HG02588 (cell line): ENCODE data around the gene ARHGEF28.

Experiments used
- ATAC-seq: cut with Tn5 transposase; IDR thresholded peaks from one replicate; pipeline ENCODE4 v1.9.1; 2021; ENCODE audit warnings: mild to moderate bottlenecking, moderate library complexity; ENCODE audit not compliant: unreplicated experiment

ARHGEF28 gene

DNA sequence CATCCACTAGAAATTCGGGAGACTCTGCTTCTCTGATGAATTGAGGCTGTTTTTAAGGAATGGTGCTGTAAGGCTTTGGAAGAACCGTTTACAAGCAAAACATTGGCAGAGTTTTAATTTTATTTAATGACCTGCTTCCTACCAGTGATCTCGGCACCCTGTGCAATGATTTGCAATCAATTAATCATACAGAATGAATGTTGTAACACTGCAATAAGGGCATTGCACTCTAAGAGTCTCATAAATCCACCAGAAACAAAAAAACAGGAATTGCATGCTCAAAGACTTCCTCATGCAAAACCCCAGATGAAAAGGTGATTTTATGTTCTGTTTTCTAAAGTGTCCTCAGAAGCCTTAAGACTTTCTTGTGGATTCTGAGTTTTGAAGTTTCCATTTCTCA is 295.7 kb downstream of the ARHGEF28 start:
- no peak for ATAC-seq

GRCh38 chr5:73922224-73922623 is 296.2 kb downstream of the ARHGEF28 start:
- no peak for ATAC-seq

DNA sequence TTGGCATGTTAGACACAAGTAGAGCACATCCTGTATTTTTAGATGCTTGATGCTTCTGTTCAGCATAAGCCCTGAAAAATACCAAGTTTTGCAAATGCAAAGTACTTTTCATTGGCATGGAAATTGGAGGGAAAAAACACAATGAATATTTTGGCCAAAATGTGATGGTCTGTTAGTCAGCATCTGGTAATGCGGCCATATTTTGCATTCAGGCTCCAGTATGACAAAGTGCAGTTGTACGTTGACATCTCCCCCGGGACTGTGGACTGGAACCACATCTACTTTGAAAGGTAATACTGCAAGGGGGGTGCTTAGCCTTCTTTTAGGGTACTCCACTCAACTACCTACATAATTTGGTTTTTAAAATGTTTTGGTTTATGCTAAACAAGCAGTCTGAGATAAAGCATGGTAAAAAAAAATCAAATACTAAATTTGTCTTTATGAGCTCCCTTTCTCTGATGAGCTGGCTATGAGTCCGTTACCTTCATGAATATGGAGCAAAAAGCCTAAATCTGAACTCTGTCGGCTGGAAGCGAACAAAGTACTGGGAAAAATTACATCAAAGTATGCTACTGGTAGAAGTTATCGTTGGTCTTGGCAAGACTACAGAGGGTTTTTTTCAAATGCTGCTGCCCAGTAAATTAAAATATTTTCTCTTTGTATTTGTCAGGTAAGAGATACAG is 297.0 kb downstream of the ARHGEF28 start:
- ATAC-seq, result no peak

DNA sequence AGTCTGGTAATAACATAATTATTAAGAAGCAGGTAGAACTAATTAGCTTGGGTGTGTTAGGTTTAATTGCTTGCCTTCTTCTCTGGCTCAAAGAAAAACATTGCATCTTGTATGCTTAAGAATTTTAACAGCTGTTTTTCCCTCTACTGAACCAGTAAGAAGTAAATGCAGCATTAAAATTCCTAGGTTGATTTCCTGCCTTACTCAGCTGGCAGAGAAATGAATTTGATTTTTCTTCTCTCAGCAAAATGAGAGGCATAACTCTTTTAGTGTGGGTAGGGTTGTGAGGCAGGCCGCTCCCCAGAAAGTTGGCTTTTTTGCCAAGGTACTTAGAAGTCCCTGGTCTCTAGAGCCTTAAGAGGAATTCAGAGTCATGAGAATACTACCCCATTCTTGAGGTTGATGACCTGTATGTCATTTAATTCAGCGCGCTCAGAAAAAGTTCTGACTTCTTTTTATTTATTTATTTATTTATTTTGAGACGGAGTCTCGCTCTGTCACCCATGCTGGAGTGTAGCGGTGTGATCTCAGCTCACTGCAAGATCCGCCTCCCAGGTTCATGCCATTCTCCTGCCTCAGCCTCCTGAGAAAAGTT is 302.6 kb downstream of the ARHGEF28 start:
- no peak for ATAC-seq

DNA sequence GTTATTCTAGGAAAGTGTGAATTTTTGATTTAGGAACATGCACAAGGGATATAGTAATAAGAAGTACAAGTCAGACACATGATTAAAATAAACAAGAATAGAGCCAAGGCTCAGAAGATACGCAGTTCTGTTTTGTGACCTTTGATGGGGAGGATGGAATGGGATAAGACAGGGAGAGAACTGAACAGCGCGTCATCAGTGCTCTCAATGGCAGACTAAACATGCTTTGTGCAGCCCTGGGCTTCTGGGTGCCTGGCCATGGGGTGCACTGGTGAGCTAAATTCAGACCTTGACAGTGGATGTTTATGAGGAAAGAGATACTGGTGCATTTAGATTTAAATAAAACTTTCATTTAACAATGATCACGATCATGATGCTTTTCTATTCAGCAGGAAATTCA is 309.7 kb downstream of the ARHGEF28 start:
- ATAC-seq, result no peak

- no peak for ATAC-seq
These were observed 312.4 kb downstream of the ARHGEF28 start for GRCh38 chr5:73938280-73938937.

GRCh38 chr5:73938938-73939320 is 312.9 kb downstream of the ARHGEF28 start:
- ATAC-seq, result no peak

- ATAC-seq, result no peak
These were observed 313.6 kb downstream of the ARHGEF28 start for GRCh38 chr5:73939557-73939956.

DNA sequence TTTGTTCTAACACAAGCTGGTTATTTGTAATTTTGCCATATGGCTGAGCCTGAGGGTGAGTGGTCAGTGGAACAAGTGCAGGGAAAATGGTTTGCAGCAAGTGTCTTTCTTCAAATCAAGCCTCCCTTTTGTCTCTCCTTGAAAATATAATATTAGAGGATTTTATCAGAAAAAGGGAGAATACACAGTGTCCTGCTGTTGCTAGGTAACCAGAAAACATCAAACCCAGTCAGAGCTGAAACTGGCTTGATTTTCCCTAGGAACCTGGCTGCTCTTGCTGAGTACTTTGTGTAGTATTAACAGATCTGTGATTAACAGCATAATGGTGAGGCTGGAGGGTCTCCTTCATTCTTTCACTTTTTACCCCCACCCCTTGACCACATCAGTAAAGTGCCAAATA is 314.0 kb downstream of the ARHGEF28 start:
- ATAC-seq, result no peak

DNA sequence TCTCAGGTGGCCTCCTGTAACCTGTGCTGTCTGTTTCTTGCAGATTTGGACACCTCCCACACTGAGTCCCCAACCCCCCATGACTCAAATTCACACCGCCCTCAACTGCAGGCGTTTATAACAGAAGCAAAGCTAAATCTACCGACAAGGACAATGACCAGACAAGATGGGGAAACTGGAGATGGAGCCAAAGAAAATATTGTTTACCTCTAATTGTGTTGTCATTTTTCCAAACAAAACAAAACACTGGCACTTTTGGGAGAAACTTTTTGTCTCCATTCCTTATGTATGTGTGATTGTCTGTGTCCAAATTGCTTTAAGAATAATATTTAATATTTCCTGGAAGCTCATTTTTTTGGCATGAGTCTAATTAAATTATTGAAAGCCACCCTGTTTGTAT is 314.8 kb downstream of the ARHGEF28 start:
- ATAC-seq, result no peak

DNA sequence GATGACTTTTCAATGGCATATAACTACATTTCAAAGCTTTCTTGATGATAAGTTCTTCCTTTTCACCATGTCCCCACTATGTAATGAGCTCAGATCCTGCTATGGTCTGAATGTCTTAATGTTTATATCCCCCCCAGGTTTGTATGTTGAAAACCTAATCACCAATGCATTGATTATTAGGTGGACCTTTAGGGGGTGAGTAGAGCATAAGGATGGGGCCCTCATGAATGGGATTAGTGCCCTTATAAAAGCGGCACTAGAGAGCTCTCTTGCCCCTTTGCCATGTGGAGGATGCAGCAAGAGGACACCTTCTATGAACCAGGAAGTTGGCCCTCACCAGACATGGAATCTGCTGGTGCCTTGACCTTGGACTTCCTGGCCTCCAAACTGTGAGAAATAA is 316.8 kb downstream of the ARHGEF28 start:
- no peak for ATAC-seq

- ATAC-seq, result no peak
These were observed 317.4 kb downstream of the ARHGEF28 start for GRCh38 chr5:73943397-73943796.

GRCh38 chr5:73944581-73944980 is 318.6 kb downstream of the ARHGEF28 start:
- ATAC-seq, result no peak

GRCh38 chr5:73945505-73945904 is 319.5 kb downstream of the ARHGEF28 start:
- ATAC-seq, result no peak

GRCh38 chr5:73946278-73946677 is 320.3 kb downstream of the ARHGEF28 start:
- no peak for ATAC-seq

GRCh38 chr5:73946919-73947602 is 321.1 kb downstream of the ARHGEF28 start:
- no peak for ATAC-seq

DNA sequence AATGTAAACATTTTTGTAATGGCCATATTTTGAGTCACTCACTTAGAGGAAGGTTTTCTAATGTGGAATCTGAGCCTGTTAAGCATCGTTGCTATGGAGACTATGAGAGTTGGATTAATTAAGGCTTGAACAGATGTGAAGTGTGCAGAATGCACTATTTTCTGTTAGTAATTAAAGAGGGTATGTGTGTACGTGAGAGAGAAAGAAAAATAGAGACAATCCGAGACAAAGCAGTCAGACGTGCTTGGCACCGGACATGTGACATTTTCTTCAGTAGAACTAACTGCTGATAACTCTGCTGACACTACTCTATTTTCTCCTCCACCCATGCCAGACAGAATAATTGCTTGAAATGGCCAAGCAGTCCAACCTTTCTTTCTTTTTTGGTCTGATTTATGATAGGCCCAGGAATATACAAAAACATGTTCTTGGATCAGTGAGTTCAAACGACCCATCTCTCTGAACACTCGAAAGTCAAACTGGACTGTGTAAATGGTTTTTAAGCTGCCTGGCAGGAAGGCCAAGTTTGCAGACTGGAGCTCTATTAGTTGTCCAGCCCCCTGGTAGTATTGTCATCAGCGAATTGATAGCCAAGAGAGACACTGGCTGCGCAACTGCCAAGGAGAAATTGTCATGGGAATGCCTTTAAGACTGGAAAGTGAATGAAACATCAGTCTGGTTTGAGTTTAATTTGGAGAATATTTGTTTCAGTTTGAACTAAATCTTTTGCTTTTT is 322.1 kb downstream of the ARHGEF28 start:
- ATAC-seq, result no peak

DNA sequence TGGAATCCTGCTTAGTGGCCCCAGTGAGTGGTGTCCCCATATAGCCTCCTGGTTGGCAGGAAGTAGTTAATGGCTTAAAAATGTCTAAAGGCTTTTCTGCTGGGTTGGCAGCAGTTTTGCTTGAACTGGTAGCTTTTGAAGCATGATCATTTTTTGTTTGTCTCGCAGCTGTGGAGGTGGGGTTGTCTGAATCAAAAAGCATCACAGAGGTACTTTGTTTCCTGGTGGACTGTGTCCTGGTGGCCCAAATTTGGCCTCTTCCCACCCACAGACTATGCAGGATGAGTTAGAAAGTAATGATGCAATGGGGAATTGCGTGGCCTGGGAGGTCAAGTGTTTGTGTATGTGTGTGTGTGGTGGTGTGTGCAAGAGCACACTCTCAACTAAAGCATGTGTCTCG is 322.7 kb downstream of the ARHGEF28 start:
- no peak for ATAC-seq

DNA sequence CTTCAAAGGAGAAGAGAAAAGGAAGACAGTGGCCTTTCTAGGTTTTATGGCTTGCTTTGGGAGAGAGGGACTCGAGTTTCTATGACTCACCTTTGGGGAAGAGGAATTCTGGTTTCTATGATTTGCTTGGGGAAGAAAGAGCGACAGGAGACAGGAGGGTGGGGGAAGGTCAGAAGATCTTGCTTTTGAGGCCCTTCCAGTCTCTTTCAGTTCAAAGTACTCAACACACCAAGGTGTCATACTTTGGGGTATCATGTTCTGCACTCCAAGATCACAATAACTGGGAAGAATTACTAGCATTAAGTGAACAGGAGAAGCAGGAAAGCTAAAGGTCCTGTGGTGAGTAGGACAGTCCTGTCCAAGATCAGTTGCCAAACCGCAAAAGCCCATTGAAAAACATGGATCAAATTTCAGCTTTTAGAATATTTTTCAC is 324.5 kb downstream of the ARHGEF28 start:
- no peak for ATAC-seq

GRCh38 chr5:73950912-73951430 is 325.0 kb downstream of the ARHGEF28 start:
- no peak for ATAC-seq

GRCh38 chr5:73952872-73953271 is 326.9 kb downstream of the ARHGEF28 start:
- ATAC-seq, result no peak
